ENCODE measurements around the gene DPY30. TPM values are rescaled to one million over a fixed set of nuclear protein-coding genes. Genes with fewer than 3 reads are reported as not detected.
A peak's percentile ranks its signal among the peaks of the same experiment; 100 is the strongest.

The DPY30 gene
- total RNA-seq = 10 to 100 TPM; 68.5 to 68.8 TPM

DNA sequence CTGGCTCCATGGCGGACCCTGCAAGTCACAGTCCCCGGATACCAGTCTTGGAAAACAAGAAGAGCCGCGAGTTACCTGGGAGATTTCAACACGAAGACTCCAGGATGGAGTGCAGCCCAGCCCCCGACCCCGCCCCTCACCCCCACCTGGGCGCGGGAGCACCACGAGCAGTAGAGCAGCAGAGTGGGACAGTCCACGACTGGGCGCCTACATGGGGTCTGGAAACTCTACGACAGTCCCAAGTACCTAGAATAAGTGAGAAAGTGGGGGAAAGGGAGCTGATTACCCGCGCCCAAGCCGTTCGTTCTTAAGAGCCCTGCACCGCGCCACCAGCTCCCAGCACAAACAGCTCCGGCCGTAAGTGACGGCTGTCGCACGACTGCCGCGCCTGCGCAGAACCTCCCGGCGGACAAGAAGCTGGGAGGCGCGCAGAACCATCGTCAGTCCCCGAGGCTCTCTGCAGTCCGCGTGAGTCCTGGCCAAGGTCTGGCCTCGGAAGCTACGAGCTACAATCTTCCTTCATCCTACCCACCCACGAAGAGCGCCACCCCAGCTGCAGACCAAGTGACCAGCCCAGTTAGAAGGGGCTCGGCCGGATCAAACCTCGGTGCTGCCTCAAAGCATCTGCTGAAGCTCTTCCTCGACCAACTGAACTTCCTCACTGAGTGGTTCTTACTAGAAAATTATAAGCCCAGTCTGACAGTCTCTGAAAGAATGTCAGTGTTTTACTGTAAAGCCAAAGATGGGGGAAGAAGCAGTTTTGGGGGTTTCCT lies at the start of gene DPY30:
Gene DPY30, minus strand, starts transcription at position 359 of the 773 bp plus-strand sequence. Its CDS starts 349 bp downstream, at position 10.
- intact Hi-C loops (cut with micrococcal nuclease) = no loop called here
- H3K36me3 Mint-ChIP-seq (ENCODE audit: low read depth) = peaks cover 4% of the 10 kb centered on the region
- POLR2A ChIA-PET = interaction anchor here (0.7 to 1.9 kb wide), 18 partner anchors 8 to 340 kb away, joined by 3 to 20 read pairs (median 4); partner anchors contain the start of genes SLC30A6 and SPAST
- peak; percentile 96 for ATAC-seq
- peak; percentile 93 for DNase-seq
- CTCF ChIA-PET = interaction anchor here (0.7 to 1.9 kb wide), 8 partner anchors 10 to 154 kb away, joined by 3 to 6 read pairs (median 4); partner anchors contain the start of gene SPAST
- peaks cover 11% of the 10 kb centered on the region for H3K4me1 Mint-ChIP-seq (ENCODE audit: low read depth)
- H3K27ac Mint-ChIP-seq = peak within 1 kb of the TSS; percentile 89
- no peaks in the 10 kb centered on the region for H3K9me3 Mint-ChIP-seq
- no peaks in the 10 kb centered on the region for H3K27me3 Mint-ChIP-seq
- TF ChIP-seq, protein P1, sequence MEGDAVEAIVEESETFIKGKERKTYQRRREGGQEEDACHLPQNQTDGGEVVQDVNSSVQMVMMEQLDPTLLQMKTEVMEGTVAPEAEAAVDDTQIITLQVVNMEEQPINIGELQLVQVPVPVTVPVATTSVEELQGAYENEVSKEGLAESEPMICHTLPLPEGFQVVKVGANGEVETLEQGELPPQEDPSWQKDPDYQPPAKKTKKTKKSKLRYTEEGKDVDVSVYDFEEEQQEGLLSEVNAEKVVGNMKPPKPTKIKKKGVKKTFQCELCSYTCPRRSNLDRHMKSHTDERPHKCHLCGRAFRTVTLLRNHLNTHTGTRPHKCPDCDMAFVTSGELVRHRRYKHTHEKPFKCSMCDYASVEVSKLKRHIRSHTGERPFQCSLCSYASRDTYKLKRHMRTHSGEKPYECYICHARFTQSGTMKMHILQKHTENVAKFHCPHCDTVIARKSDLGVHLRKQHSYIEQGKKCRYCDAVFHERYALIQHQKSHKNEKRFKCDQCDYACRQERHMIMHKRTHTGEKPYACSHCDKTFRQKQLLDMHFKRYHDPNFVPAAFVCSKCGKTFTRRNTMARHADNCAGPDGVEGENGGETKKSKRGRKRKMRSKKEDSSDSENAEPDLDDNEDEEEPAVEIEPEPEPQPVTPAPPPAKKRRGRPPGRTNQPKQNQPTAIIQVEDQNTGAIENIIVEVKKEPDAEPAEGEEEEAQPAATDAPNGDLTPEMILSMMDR (IDR thresholded peaks at IDR 0.05) = no peak
- peak within 1 kb of the TSS; percentile 90 for H3K4me3 Mint-ChIP-seq

DNA sequence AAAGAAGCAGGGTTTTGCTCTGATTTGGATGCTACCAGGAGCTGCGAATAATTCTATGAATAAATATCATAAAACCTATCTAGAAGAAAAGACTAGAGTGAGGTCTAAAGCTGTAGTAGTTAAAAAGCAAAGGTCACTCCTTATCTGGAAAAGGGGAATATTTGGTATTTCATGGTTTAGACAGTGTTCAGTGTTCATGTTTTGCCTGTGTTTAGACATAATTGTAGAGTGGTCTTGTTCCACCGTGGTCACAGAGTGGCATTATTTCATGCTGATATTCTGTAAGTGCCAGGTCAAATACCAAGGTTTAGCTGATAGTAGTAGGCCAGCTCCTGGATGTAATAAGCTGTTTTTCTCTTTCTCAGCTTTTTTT lies 34.5 kb upstream of the DPY30 start:
- H3K9me3 Mint-ChIP-seq = no peaks in the 10 kb centered on the region
- DNase-seq (no peak), ATAC-seq (no peak)
- H3K36me3 Mint-ChIP-seq (ENCODE audit: low read depth) = peaks cover 6% of the 10 kb centered on the region
- H3K27ac Mint-ChIP-seq = no peak overlapping the region
- intact Hi-C loops (cut with micrococcal nuclease) = no loop called here
- no peaks in the 10 kb centered on the region for H3K27me3 Mint-ChIP-seq
- H3K4me3 Mint-ChIP-seq = no peak overlapping the region
- TF ChIP-seq, protein P1 (IDR thresholded peaks at IDR 0.05) = no peak
- ChIA-PET POLR2A (interaction anchor here (1.1 kb wide), 1 partner anchor 10 kb away, joined by 3 read pairs; no protein-coding TSS in a partner anchor), CTCF (no interaction called here)
- H3K4me1 Mint-ChIP-seq (ENCODE audit: low read depth) = peaks cover 25% of the 10 kb centered on the region

DNA sequence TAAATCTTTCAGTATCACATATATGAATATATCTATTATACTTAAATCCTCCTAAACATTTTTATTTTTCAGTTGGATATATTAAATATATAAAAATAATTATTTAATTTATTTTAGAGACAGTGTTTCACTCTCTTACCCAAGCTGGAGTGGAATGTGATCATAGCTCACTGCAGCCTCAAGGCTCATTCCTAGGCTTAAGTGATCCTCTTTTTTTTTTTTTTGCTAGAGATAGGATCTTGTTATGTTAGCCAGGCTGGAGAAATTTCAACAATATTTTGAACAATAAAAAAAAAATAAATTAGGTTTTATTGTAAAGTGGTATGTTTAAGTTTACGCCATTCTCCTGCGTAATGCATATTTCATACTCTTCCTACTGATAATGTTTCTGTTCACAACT lies 27.9 kb upstream of the DPY30 start:
- POLR2A ChIA-PET = no interaction called here
- intact Hi-C loops (cut with micrococcal nuclease) = no loop called here
- DNase-seq = no peak
- Mint-ChIP-seq H3K9me3 (no peaks in the 10 kb centered on the region), H3K36me3 (ENCODE audit: low read depth) (peaks cover 2% of the 10 kb centered on the region), H3K4me1 (ENCODE audit: low read depth) (peaks cover 30% of the 10 kb centered on the region), H3K4me3 (no peak overlapping the region), H3K27ac (no peak overlapping the region), H3K27me3 (no peaks in the 10 kb centered on the region)
- CTCF ChIA-PET = no interaction called here
- TF ChIP-seq, protein P1 (IDR thresholded peaks at IDR 0.05) = no peak
- no peak for ATAC-seq

DNA sequence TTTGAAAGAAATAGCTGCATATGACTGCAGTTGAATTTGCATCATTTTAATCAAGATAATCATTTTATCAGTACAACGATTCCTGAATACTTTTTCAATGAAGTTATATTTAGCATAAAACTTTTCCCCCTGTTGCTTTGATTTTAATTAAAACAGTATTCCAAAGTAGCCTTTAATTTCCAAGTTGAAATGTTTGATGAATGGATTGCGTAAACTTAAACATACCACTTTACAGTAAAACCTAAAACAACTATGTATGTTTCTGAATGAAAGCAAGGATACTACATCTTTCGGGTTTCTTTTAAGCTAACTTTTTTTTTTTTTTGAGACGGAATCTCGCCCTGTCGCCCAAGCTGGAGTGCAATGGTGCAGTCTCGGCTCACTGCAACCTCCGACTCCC lies 25.1 kb upstream of the DPY30 start:
- H3K27me3 Mint-ChIP-seq = no peaks in the 10 kb centered on the region
- H3K27ac Mint-ChIP-seq = peak overlapping the region; percentile 85
- H3K9me3 Mint-ChIP-seq = no peaks in the 10 kb centered on the region
- no peak for ATAC-seq
- DNase-seq = no peak
- intact Hi-C loops (cut with micrococcal nuclease) = no loop called here
- peak overlapping the region; percentile 88 for H3K4me3 Mint-ChIP-seq
- TF ChIP-seq, protein P1 (IDR thresholded peaks at IDR 0.05) = no peak
- H3K4me1 Mint-ChIP-seq (ENCODE audit: low read depth) = peaks cover 20% of the 10 kb centered on the region
- ChIA-PET CTCF (no interaction called here), POLR2A (interaction anchor here (0.9 to 3.3 kb wide), 4 partner anchors 10 to 25 kb away, joined by 3 to 20 read pairs (median 5); partner anchors contain the start of gene DPY30)
- peaks cover 2% of the 10 kb centered on the region for H3K36me3 Mint-ChIP-seq (ENCODE audit: low read depth)

Data from activated CD8-positive, alpha-beta T cell treated with anti-CD3 and anti-CD28 coated beads for 36 hours (primary cell).